ENCODE data around the gene AMPH.
A peak's percentile ranks its signal among the peaks of the same experiment; 100 is the strongest.

AMPH gene

GRCh38 chr7:38630720-38631673, at the start of gene AMPH:
Gene AMPH (minus strand): TSS chr7:38631373. CDS start chr7:38631351, 22 bp downstream.
- Histone ChIP-seq H3K4me1 (no peaks in the 10 kb centered on the region), H3K9me3 (no peaks in the 10 kb centered on the region), H3K4me3 (peak within 1 kb of the TSS; percentile 15; the same call in 1 of the 2 replicates), H3K27me3 (ENCODE audit: low read depth) (peaks cover 34% of the 10 kb centered on the region), H3K36me3 (replicated peaks) (no peaks in the 10 kb centered on the region)
- in situ Hi-C loops (cut with MboI; ENCODE audit: low sequenced_read_pairs) = no loop called here
- DNase-seq (ENCODE audit: low spot score in 2 of 2) = peak in 1 of 2 experiments; percentile 38

GRCh38 chr7:38679419-38679818, 48.2 kb upstream of the AMPH start:
- no peaks in the 10 kb centered on the region for H3K9me3 ChIP-seq
- H3K4me1 ChIP-seq = no peaks in the 10 kb centered on the region
- no peak for DNase-seq (ENCODE audit: low spot score in 2 of 2)
- H3K4me3 ChIP-seq = no peak overlapping the region
- in situ Hi-C loops (cut with MboI; ENCODE audit: low sequenced_read_pairs) = no loop called here
- H3K27me3 ChIP-seq (ENCODE audit: low read depth) = peaks cover 2% of the 10 kb centered on the region
- no peaks in the 10 kb centered on the region for H3K36me3 ChIP-seq (replicated peaks)

- in situ Hi-C loops (cut with MboI; ENCODE audit: low sequenced_read_pairs) = no loop called here
- H3K4me3 ChIP-seq = no peak overlapping the region
- H3K27me3 ChIP-seq (ENCODE audit: low read depth) = peaks cover 2% of the 10 kb centered on the region
- no peaks in the 10 kb centered on the region for H3K9me3 ChIP-seq
- H3K36me3 ChIP-seq (replicated peaks) = no peaks in the 10 kb centered on the region
- DNase-seq (ENCODE audit: low spot score in 2 of 2) = no peak
- H3K4me1 ChIP-seq = no peaks in the 10 kb centered on the region
Measured at GRCh38 chr7:38678698-38679054, 47.5 kb upstream of the AMPH start.

GRCh38 chr7:38677981-38678697, 47.0 kb upstream of the AMPH start:
- no peak for DNase-seq (ENCODE audit: low spot score in 2 of 2)
- Histone ChIP-seq H3K4me1 (no peaks in the 10 kb centered on the region), H3K27me3 (ENCODE audit: low read depth) (peaks cover 2% of the 10 kb centered on the region; the same call in 1 of the 2 replicates), H3K4me3 (no peak overlapping the region), H3K36me3 (replicated peaks) (no peaks in the 10 kb centered on the region), H3K9me3 (no peaks in the 10 kb centered on the region)
- in situ Hi-C loops (cut with MboI; ENCODE audit: low sequenced_read_pairs) = no loop called here

GRCh38 chr7:38675494-38676106, 44.4 kb upstream of the AMPH start:
- Histone ChIP-seq H3K9me3 (no peaks in the 10 kb centered on the region), H3K36me3 (replicated peaks) (no peaks in the 10 kb centered on the region), H3K4me1 (no peaks in the 10 kb centered on the region), H3K27me3 (ENCODE audit: low read depth) (no peaks in the 10 kb centered on the region; the same call in 1 of the 2 replicates), H3K4me3 (no peak overlapping the region)
- DNase-seq (ENCODE audit: low spot score in 2 of 2) = no peak
- in situ Hi-C loops (cut with MboI; ENCODE audit: low sequenced_read_pairs) = no loop called here

GRCh38 chr7:38674513-38674912, 43.3 kb upstream of the AMPH start:
- no peaks in the 10 kb centered on the region for H3K36me3 ChIP-seq (replicated peaks)
- H3K9me3 ChIP-seq = no peaks in the 10 kb centered on the region
- H3K4me3 ChIP-seq = no peak overlapping the region
- no peak for DNase-seq (ENCODE audit: low spot score in 2 of 2)
- no peaks in the 10 kb centered on the region for H3K27me3 ChIP-seq (ENCODE audit: low read depth)
- H3K4me1 ChIP-seq = no peaks in the 10 kb centered on the region
- in situ Hi-C loops (cut with MboI; ENCODE audit: low sequenced_read_pairs) = no loop called here

GRCh38 chr7:38673795-38674194, 42.6 kb upstream of the AMPH start:
- DNase-seq (ENCODE audit: low spot score in 2 of 2) = no peak
- no peaks in the 10 kb centered on the region for H3K36me3 ChIP-seq (replicated peaks)
- in situ Hi-C loops (cut with MboI; ENCODE audit: low sequenced_read_pairs) = no loop called here

GRCh38 chr7:38671911-38672905, 41.0 kb upstream of the AMPH start:
- Histone ChIP-seq H3K4me1 (no peaks in the 10 kb centered on the region), H3K4me3 (no peak overlapping the region), H3K36me3 (replicated peaks) (no peaks in the 10 kb centered on the region), H3K9me3 (no peaks in the 10 kb centered on the region), H3K27me3 (ENCODE audit: low read depth) (no peaks in the 10 kb centered on the region)
- in situ Hi-C loops (cut with MboI; ENCODE audit: low sequenced_read_pairs) = no loop called here
- no peak for DNase-seq (ENCODE audit: low spot score in 2 of 2)

More at GRCh38 chr7:38673795-38674194, 42.6 kb upstream of the AMPH start:
- no peaks in the 10 kb centered on the region for H3K27me3 ChIP-seq (ENCODE audit: low read depth)
- no peaks in the 10 kb centered on the region for H3K9me3 ChIP-seq
- H3K4me3 ChIP-seq = no peak overlapping the region
- H3K4me1 ChIP-seq = no peaks in the 10 kb centered on the region

GRCh38 chr7:38669965-38670520, 38.9 kb upstream of the AMPH start:
- Histone ChIP-seq H3K9me3 (no peaks in the 10 kb centered on the region), H3K4me3 (no peak overlapping the region), H3K27me3 (ENCODE audit: low read depth) (no peaks in the 10 kb centered on the region), H3K36me3 (replicated peaks) (no peaks in the 10 kb centered on the region), H3K4me1 (no peaks in the 10 kb centered on the region)
- DNase-seq (ENCODE audit: low spot score in 2 of 2) = no peak
- in situ Hi-C loops (cut with MboI; ENCODE audit: low sequenced_read_pairs) = loop anchor here (10.0 kb wide), 1 partner anchor 275 kb away; no protein-coding TSS in a partner anchor

- in situ Hi-C loops (cut with MboI; ENCODE audit: low sequenced_read_pairs) = loop anchor here (10.0 kb wide), 1 partner anchor 270 kb away; no protein-coding TSS in a partner anchor
- Histone ChIP-seq H3K27me3 (ENCODE audit: low read depth) (peaks cover 7% of the 10 kb centered on the region; the same call in 1 of the 2 replicates), H3K36me3 (replicated peaks) (no peaks in the 10 kb centered on the region), H3K4me1 (no peaks in the 10 kb centered on the region), H3K9me3 (no peaks in the 10 kb centered on the region), H3K4me3 (no peak overlapping the region)
- DNase-seq (ENCODE audit: low spot score in 2 of 2) = no peak
Measured at GRCh38 chr7:38664972-38665371, 33.8 kb upstream of the AMPH start.

GRCh38 chr7:38660427-38661099, 29.4 kb upstream of the AMPH start:
- DNase-seq (ENCODE audit: low spot score in 2 of 2) = peak; percentile 33 to 42
- in situ Hi-C loops (cut with MboI; ENCODE audit: low sequenced_read_pairs) = loop anchor here (10.0 kb wide), 1 partner anchor 266 kb away; no protein-coding TSS in a partner anchor

GRCh38 chr7:38659931-38660330, 28.8 kb upstream of the AMPH start:
- Histone ChIP-seq H3K4me3 (no peak overlapping the region), H3K36me3 (replicated peaks) (no peaks in the 10 kb centered on the region), H3K9me3 (no peaks in the 10 kb centered on the region), H3K27me3 (ENCODE audit: low read depth) (peaks cover 10% of the 10 kb centered on the region; the same call in 1 of the 2 replicates), H3K4me1 (no peaks in the 10 kb centered on the region)
- in situ Hi-C loops (cut with MboI; ENCODE audit: low sequenced_read_pairs) = loop anchor here (10.0 kb wide), 1 partner anchor 265 kb away; no protein-coding TSS in a partner anchor
- no peak for DNase-seq (ENCODE audit: low spot score in 2 of 2)

More at GRCh38 chr7:38660427-38661099, 29.4 kb upstream of the AMPH start:
- Histone ChIP-seq H3K27me3 (ENCODE audit: low read depth) (peaks cover 10% of the 10 kb centered on the region; the same call in 1 of the 2 replicates), H3K9me3 (no peaks in the 10 kb centered on the region), H3K36me3 (replicated peaks) (no peaks in the 10 kb centered on the region), H3K4me3 (no peak overlapping the region), H3K4me1 (no peaks in the 10 kb centered on the region)

Measured in HAP-1 (cell line).